ENCODE results near the gene SIGLEC12. TPM values are rescaled to one million over a fixed set of nuclear protein-coding genes. Genes with fewer than 3 reads are reported as not detected.
A peak's percentile ranks its signal among the peaks of the same experiment; 100 is the strongest.

The SIGLEC12 gene
- total and polyA plus RNA-seq, 9 of the 15 experiments (the other 6 are each of a cell fraction or from before 2014, with no cell fraction given), result 0.08 to 1.3 (median 0.54) TPM

DNA sequence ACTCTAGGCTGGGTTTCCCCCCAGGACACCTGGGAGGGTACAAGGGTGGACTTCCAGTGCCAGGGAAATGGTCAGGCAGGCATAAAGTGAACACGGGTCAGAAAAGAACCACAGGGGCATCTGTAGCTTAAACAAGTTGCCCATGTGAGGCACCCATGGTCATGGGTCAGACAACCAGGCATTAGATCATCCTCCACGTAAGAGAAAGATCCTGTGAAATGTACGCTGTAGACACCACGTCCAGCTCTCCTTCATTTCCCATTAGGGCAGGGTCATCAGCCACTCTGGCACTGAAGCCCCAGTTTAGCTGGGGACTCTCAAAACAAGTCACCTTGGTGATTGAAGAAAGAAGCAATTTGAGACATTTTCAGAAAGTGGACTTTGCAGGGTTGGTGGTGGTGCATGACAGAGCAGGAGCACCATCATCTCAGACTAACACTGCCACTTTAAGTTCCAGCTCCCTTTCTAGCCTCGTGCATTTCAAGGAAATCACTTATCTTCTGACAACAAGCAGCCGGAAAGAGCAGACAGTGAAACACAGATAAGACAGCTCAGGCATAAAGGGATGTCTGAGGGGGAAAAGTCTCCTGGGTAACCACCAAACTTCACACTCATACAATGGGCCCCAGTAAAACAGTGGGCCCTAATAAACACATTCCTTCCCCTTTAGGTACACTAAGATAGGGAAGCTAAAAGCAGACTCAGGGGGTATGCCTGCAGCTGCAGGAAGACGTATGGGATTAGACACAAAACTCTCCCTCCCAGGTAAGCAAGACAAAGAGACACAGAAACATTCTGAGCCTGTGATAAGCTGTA lies 46.0 kb upstream of the SIGLEC12 start (continued):
- TF ChIP-seq RBM15 (IDR thresholded peaks at IDR 0.05; ENCODE audit: insufficient read depth, low read length) (no peak), ZC3H8 (IDR thresholded peaks at IDR 0.05) (no peak), RB1 (IDR thresholded peaks at IDR 0.05; ENCODE audit: low read depth) (peak; percentile 57; the same call in 1 of the 2 replicates), SREBF1 (IDR thresholded peaks at IDR 0.05; ENCODE audit: borderline replicate concordance, low read depth, low read length) (no peak), NR4A1 (CRISPR knock-in tag; IDR thresholded peaks at IDR 0.05) (no peak), NR4A1 (tag; IDR thresholded peaks at IDR 0.05) (peak; percentile 23), ESRRB (CRISPR knock-in tag; IDR thresholded peaks at IDR 0.05; ENCODE audit: borderline replicate concordance) (no peak), MAZ (CRISPR knock-in tag; conservative IDR thresholded peaks at IDR 0.05 in 1 of 2, IDR thresholded peaks at IDR 0.05 in 1 of 2) (peak in 1 of 2 experiments; percentile 18; a peak in 2 of 4 replicates), DACH1 (IDR thresholded peaks at IDR 0.05; ENCODE audit: partially characterized antibody) (peak; percentile 50), ZNF57 (CRISPR knock-in tag; IDR thresholded peaks at IDR 0.05) (no peak)
- TF ChIP-seq, protein P1, sequence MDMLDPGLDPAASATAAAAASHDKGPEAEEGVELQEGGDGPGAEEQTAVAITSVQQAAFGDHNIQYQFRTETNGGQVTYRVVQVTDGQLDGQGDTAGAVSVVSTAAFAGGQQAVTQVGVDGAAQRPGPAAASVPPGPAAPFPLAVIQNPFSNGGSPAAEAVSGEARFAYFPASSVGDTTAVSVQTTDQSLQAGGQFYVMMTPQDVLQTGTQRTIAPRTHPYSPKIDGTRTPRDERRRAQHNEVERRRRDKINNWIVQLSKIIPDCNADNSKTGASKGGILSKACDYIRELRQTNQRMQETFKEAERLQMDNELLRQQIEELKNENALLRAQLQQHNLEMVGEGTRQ (CRISPR knock-in tag; IDR thresholded peaks at IDR 0.05), result no peak
- TF ChIP-seq, protein P2, sequence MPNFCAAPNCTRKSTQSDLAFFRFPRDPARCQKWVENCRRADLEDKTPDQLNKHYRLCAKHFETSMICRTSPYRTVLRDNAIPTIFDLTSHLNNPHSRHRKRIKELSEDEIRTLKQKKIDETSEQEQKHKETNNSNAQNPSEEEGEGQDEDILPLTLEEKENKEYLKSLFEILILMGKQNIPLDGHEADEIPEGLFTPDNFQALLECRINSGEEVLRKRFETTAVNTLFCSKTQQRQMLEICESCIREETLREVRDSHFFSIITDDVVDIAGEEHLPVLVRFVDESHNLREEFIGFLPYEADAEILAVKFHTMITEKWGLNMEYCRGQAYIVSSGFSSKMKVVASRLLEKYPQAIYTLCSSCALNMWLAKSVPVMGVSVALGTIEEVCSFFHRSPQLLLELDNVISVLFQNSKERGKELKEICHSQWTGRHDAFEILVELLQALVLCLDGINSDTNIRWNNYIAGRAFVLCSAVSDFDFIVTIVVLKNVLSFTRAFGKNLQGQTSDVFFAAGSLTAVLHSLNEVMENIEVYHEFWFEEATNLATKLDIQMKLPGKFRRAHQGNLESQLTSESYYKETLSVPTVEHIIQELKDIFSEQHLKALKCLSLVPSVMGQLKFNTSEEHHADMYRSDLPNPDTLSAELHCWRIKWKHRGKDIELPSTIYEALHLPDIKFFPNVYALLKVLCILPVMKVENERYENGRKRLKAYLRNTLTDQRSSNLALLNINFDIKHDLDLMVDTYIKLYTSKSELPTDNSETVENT (CRISPR knock-in tag; IDR thresholded peaks at IDR 0.05), result peak; percentile 39; the same call in 1 of the 2 replicates
- TF ChIP-seq, protein P3, sequence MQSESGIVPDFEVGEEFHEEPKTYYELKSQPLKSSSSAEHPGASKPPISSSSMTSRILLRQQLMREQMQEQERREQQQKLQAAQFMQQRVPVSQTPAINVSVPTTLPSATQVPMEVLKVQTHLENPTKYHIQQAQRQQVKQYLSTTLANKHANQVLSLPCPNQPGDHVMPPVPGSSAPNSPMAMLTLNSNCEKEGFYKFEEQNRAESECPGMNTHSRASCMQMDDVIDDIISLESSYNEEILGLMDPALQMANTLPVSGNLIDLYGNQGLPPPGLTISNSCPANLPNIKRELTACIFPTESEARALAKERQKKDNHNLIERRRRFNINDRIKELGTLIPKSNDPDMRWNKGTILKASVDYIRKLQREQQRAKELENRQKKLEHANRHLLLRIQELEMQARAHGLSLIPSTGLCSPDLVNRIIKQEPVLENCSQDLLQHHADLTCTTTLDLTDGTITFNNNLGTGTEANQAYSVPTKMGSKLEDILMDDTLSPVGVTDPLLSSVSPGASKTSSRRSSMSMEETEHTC (IDR thresholded peaks at IDR 0.05), result peak; percentile 99
- TF ChIP-seq, protein P4, sequence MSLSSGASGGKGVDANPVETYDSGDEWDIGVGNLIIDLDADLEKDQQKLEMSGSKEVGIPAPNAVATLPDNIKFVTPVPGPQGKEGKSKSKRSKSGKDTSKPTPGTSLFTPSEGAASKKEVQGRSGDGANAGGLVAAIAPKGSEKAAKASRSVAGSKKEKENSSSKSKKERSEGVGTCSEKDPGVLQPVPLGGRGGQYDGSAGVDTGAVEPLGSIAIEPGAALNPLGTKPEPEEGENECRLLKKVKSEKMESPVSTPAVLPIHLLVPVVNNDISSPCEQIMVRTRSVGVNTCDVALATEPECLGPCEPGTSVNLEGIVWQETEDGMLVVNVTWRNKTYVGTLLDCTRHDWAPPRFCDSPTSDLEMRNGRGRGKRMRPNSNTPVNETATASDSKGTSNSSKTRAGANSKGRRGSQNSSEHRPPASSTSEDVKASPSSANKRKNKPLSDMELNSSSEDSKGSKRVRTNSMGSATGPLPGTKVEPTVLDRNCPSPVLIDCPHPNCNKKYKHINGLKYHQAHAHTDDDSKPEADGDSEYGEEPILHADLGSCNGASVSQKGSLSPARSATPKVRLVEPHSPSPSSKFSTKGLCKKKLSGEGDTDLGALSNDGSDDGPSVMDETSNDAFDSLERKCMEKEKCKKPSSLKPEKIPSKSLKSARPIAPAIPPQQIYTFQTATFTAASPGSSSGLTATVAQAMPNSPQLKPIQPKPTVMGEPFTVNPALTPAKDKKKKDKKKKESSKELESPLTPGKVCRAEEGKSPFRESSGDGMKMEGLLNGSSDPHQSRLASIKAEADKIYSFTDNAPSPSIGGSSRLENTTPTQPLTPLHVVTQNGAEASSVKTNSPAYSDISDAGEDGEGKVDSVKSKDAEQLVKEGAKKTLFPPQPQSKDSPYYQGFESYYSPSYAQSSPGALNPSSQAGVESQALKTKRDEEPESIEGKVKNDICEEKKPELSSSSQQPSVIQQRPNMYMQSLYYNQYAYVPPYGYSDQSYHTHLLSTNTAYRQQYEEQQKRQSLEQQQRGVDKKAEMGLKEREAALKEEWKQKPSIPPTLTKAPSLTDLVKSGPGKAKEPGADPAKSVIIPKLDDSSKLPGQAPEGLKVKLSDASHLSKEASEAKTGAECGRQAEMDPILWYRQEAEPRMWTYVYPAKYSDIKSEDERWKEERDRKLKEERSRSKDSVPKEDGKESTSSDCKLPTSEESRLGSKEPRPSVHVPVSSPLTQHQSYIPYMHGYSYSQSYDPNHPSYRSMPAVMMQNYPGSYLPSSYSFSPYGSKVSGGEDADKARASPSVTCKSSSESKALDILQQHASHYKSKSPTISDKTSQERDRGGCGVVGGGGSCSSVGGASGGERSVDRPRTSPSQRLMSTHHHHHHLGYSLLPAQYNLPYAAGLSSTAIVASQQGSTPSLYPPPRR (CRISPR knock-in tag; IDR thresholded peaks at IDR 0.05; ENCODE audit: borderline replicate concordance), result 0 out of 2 replicates have a peak, but pooled peaks have one; percentile 92
- TF ChIP-seq, protein P5, sequence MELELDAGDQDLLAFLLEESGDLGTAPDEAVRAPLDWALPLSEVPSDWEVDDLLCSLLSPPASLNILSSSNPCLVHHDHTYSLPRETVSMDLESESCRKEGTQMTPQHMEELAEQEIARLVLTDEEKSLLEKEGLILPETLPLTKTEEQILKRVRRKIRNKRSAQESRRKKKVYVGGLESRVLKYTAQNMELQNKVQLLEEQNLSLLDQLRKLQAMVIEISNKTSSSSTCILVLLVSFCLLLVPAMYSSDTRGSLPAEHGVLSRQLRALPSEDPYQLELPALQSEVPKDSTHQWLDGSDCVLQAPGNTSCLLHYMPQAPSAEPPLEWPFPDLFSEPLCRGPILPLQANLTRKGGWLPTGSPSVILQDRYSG (tag; conservative IDR thresholded peaks at IDR 0.05; ENCODE audit: low read depth), result no peak

All from K562 (cell line).